H1 (cell line): ENCODE results near the gene FOXN3.

Source experiments
- ATF3 ChIP-seq: IDR thresholded peaks from 2 replicates; pipeline ENCODE4 v1.6.1; 2011; ENCODE audit warnings: low read depth, mild to moderate bottlenecking, low read length; ENCODE audit not compliant: insufficient read depth
- CTCF ChIP-seq, 3 experiments: IDR thresholded peaks; 1 replicate in 2 of 3; 2 replicates in 1 of 3; pipeline versions ENCODE4 v1.5.1 to v1.6.1; 2011; ENCODE audit warnings: low read length in 3 of 3, mild to moderate bottlenecking in 3 of 3, inconsistent platforms in 2 of 3, low read depth in 1 of 3, moderate library complexity in 1 of 3; ENCODE audit not compliant: insufficient read depth in 1 of 3; ENCODE audit errors: control extremely low read depth in 1 of 3
- EP300 ChIP-seq, 2 experiments: IDR thresholded peaks; 1 replicate in 1 of 2; 2 replicates in 1 of 2; pipeline ENCODE4 v1.6.1; 2011 to 2012; ENCODE audit warnings: low read depth in 2 of 2, low read length in 2 of 2, mild to moderate bottlenecking in 2 of 2, borderline replicate concordance in 1 of 2, inconsistent platforms in 1 of 2, moderate library complexity in 1 of 2
- EZH2 ChIP-seq: fragments of 200-600 bp; sonication (generic); IDR thresholded peaks from 2 replicates; pipeline ENCODE4 v1.7.1; 2012; ENCODE audit warnings: low read depth, mild to moderate bottlenecking, moderate library complexity, low read length, inconsistent platforms; ENCODE audit not compliant: severe bottlenecking
- POLR2A ChIP-seq, 2 experiments: IDR thresholded peaks; 1 replicate in 1 of 2; 2 replicates in 1 of 2; pipeline ENCODE4 v1.6.1; 2011; ENCODE audit warnings: low read depth in 2 of 2, low read length in 2 of 2, mild to moderate bottlenecking in 2 of 2; ENCODE audit errors: control extremely low read depth in 1 of 2
- POLR2AphosphoS5 ChIP-seq: IDR thresholded peaks from 2 replicates; pipeline ENCODE4 v1.6.1; 2011; ENCODE audit warnings: low read depth, low read length
- SP1 ChIP-seq: IDR thresholded peaks from 2 replicates; pipeline ENCODE4 v1.6.1; 2011; ENCODE audit warnings: low read depth, low read length
- SUZ12 ChIP-seq: fragments of 200-600 bp; sonication (generic); IDR thresholded peaks from 2 replicates; pipeline ENCODE4 v1.6.1; 2012; ENCODE audit warnings: mild to moderate bottlenecking, inconsistent platforms, low read length, moderate library complexity, mixed read lengths
- TAF1 ChIP-seq: IDR thresholded peaks from 2 replicates; pipeline ENCODE4 v1.6.1; 2011; ENCODE audit warnings: mild to moderate bottlenecking, low read depth, low read length
- TCF12 ChIP-seq: IDR thresholded peaks from 2 replicates; pipeline ENCODE4 v1.6.1; 2011; ENCODE audit warnings: low read depth, mild to moderate bottlenecking, low read length
- ZNF274 ChIP-seq: IDR thresholded peaks from 2 replicates; pipeline ENCODE4 v1.7.0; 2012; ENCODE audit warnings: low read length, borderline replicate concordance; ENCODE audit errors: extremely low read depth

- TF ChIP-seq ZNF274 (no peak), CTCF (IDR thresholded peaks at IDR 0.05; ENCODE audit: control extremely low read depth in 1 of 3, insufficient read depth in 1 of 3, low read depth in 1 of 3, low read length in 3 of 3) (no peak), SUZ12 (no peak), POLR2AphosphoS5 (no peak), EZH2 (no peak), SP1 (no peak), POLR2A (IDR thresholded peaks at IDR 0.05; ENCODE audit: control extremely low read depth in 1 of 2, low read depth in 2 of 2, low read length in 2 of 2) (no peak), EP300 (IDR thresholded peaks at IDR 0.05; ENCODE audit: borderline replicate concordance in 1 of 2, low read depth in 2 of 2, low read length in 2 of 2) (no peak), TAF1 (no peak), TCF12 (no peak), ATF3 (no peak)
Observed at GRCh38 chr14:89452281-89452680, 35.2 kb upstream of the FOXN3 start.
